Adrenal gland (tissue), 12 donors: ENCODE measurements around the gene NNMT. TPM values are rescaled to one million over a fixed set of nuclear protein-coding genes. Genes with fewer than 3 reads are reported as not detected.

Source experiments
- DNase-seq, 7 donors: peaks; one replicate each; pipeline ENCODE4 v3.0.0-alpha.2; 2019 to 2020
- H3K27ac ChIP-seq, 5 donors: fragments of 200-600 bp; sonication (generic) in 4 of 5; 1 replicate in 3 of 5; 2 replicates in 2 of 5; pipeline versions ENCODE4 v1.5.1 to v1.8.0; 2016 to 2020; ENCODE audit warnings: mild to moderate bottlenecking in 1 of 5
- H3K27me3 ChIP-seq: fragments of 200-600 bp; 2 replicates; pipeline ENCODE4 v1.8.0; 2021
- H3K36me3 ChIP-seq, 2 donors: fragments of 200-600 bp; replicated peaks in 1 of 2; 1 replicate in 1 of 2; 2 replicates in 1 of 2; pipeline versions ENCODE4 v1.5.1 to v1.8.0; 2018 to 2022
- H3K4me1 ChIP-seq, 2 donors: fragments of 200-600 bp; replicated peaks in 1 of 2; 1 replicate in 1 of 2; 2 replicates in 1 of 2; pipeline versions ENCODE4 v1.5.1 to v1.8.0; 2018 to 2021
- H3K4me3 ChIP-seq, 4 donors: fragments of 200-600 bp; sonication (generic) in 3 of 4; one replicate each; pipeline ENCODE4 v1.5.1; 2016 to 2018
- H3K9me3 ChIP-seq, 3 donors: fragments of 200-600 bp; sonication (generic) in 1 of 3; replicated peaks in 1 of 3; 1 replicate in 2 of 3; 2 replicates in 1 of 3; pipeline versions ENCODE4 v1.5.1 to v1.8.0; 2016 to 2021
- POLR2A ChIP-seq, 2 donors: fragments of 450-650 bp; IDR thresholded peaks; one replicate each; pipeline ENCODE4 v1.6.1; 2017; ENCODE audit warnings: antibody characterized with exemption in 2 of 2, mild to moderate bottlenecking in 2 of 2, moderate library complexity in 1 of 2
- WGBS, 4 donors: extraction: QIAGEN DNeasy Blood & Tissue Kit in 2 of 4; methylation state at CpG; one replicate each; pipeline versions ENCODE4 v1.1.5 to v1.1.7; 2013 to 2017; 5-methylcytosine and 5-hydroxymethylcytosine counted together
- intact Hi-C, 2 donors: fragments of 100-400 bp; cut with DNase I; formaldehyde crosslinking; loops; one replicate each; pipeline versions ENCODE4 v1.14.1 to v1.15.0; 2022 to 2023
- polyA plus RNA-seq, 3 donors: library from polyadenylated mRNA; stranded (reverse); fragments of 200-250 nt in 2 of 3; fragments of 350-450 nt in 1 of 3; fragmentation: Illumina TruSeq in 1 of 3; extraction: RNeasy Lipid Tissue Mini Kit (QIAGEN cat#74804) in 1 of 3; gene quantifications; one replicate each; pipeline ENCODE4 v1.2.3, GENCODE V29; 2013 to 2014
- total RNA-seq, 9 donors: library from RNA; depleted of rRNA in 4 of 9; stranded (reverse); fragments of >200 nt in 4 of 9; fragments of 120-200 nt in 1 of 9; fragmentation: NEBNext Ultra II Directional in 1 of 9; extraction: Animal tissue kit (Norgen Biotek cat#: 25700) in 1 of 9; gene quantifications; one replicate each; pipeline versions ENCODE4 v1.1.0 to v1.2.4, GENCODE V29; 2013 to 2023
- TF ChIP-seq, protein P1 (sequence below), 6 experiments: fragments of 450-650 bp in 4 of 6; fragments of 200-600 bp in 2 of 6; sonication (generic) in 1 of 6; IDR thresholded peaks; 1 replicate in 5 of 6; 2 replicates in 1 of 6; pipeline versions ENCODE4 v1.5.1 to v1.8.0; 2016 to 2021; ENCODE audit warnings: antibody characterized with exemption in 6 of 6, mild to moderate bottlenecking in 2 of 6, moderate library complexity in 1 of 6
- donor health status: healthy with polysubstance abuse.
- donor health status: Bipolar disorder and iron deficiency.
- donor health status: DM: yes; HTN: yes; CAD: no.
- donor health status: DM: no; HTN: no; CAD: no.
- donor health status: DM: no; HTN: no; CAD: no.
- donor health status: DM: yes; HTN: yes; CAD: no.

Gene NNMT
- total and polyA plus RNA-seq, 12 donors, result 0.94 to 354 (median 77.4) TPM

DNA sequence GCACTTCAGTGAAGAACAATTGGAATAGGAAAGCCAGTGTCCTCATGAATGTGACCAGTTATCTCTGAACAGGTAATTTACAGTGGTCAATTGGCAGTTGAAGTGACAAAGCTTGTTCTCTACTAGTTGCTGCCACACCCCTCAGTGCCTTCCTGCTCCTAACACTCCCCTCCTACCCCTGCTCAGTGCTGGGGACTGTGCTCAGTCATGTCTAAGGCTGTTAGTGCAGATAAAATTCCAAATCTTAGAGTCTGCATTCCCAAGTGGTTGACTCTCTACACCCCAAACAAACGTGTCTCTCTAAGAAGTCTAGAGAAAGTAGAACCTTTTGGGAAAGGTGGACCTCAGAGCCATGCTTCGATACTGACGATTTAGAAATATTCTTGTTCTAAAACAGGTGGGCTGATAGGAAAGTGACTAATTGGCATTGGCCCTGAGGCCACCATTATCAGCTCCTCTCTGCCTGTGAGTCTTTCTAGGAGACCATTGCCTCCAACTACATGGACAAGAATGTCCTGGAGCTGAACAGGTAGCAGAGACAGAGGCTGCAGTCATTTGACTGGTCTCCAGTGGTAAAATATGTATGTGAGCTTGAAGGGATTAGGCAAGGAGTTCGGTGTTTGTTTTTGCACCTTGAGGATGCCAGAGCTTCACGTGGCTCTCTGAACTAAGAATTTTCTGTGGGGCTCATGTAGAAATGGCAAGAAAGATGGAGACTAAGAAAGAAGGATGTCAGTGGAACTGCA is 22.1 kb upstream of the NNMT start:
- 72 to 83% (median 76%) methylated on average over 5 of the region's 5 CpGs for whole genome bisulfite sequencing, 4 donors
- no peaks in the 10 kb centered on the region for H3K27me3 ChIP-seq
- no peak for DNase-seq
- no peaks in the 10 kb centered on the region for H3K36me3 ChIP-seq
- no peak overlapping the region for H3K27ac ChIP-seq
- TF ChIP-seq POLR2A (IDR thresholded peaks at IDR 0.05), result no peak
- TF ChIP-seq, protein P1, sequence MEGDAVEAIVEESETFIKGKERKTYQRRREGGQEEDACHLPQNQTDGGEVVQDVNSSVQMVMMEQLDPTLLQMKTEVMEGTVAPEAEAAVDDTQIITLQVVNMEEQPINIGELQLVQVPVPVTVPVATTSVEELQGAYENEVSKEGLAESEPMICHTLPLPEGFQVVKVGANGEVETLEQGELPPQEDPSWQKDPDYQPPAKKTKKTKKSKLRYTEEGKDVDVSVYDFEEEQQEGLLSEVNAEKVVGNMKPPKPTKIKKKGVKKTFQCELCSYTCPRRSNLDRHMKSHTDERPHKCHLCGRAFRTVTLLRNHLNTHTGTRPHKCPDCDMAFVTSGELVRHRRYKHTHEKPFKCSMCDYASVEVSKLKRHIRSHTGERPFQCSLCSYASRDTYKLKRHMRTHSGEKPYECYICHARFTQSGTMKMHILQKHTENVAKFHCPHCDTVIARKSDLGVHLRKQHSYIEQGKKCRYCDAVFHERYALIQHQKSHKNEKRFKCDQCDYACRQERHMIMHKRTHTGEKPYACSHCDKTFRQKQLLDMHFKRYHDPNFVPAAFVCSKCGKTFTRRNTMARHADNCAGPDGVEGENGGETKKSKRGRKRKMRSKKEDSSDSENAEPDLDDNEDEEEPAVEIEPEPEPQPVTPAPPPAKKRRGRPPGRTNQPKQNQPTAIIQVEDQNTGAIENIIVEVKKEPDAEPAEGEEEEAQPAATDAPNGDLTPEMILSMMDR (IDR thresholded peaks at IDR 0.05), result no peak
- no peak overlapping the region for H3K4me3 ChIP-seq
- intact Hi-C loops, result loop anchor here in 1 of 2 donors (10.0 kb wide), 1 partner anchor 481 kb away; no protein-coding TSS in a partner anchor
- H3K4me1 ChIP-seq, result no peaks in the 10 kb centered on the region
- H3K9me3 ChIP-seq, result no peaks in the 10 kb centered on the region

DNA sequence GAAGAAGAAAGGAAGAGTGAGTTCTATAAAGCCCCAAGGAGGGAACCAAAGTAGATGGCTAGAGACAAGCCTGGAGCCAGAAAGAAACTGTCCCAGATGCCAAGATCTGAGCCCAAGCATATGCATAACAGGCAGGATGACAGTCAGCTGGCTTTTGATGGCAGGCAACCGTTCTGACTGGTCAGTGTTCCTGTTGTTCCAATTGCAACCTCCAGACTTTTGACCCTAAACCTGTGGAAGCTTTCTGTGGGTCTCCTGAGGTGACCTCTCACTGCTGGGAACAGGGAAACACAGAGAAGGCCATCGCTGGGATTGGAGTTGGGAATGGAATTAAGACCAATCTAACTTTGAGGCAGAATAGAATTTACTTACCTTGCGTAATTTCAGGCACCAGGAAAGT is 21.6 kb upstream of the NNMT start:
- TF ChIP-seq, protein P1 (IDR thresholded peaks at IDR 0.05), result no peak
- TF ChIP-seq POLR2A (IDR thresholded peaks at IDR 0.05), result no peak
- Histone ChIP-seq H3K4me3 (no peak overlapping the region), H3K27ac (no peak overlapping the region), H3K4me1 (no peaks in the 10 kb centered on the region), H3K36me3 (no peaks in the 10 kb centered on the region), H3K9me3 (no peaks in the 10 kb centered on the region), H3K27me3 (no peaks in the 10 kb centered on the region)
- peak in 1 of 7 donors; percentile 43 for DNase-seq
- intact Hi-C loops, result loop anchor here in 1 of 2 donors (5.0 to 10.0 kb wide), 2 partner anchors 53 to 480 kb away; no protein-coding TSS in a partner anchor
- 68 to 74% (median 71%) methylated on average over 3 of the region's 3 CpGs for WGBS, 4 donors

DNA sequence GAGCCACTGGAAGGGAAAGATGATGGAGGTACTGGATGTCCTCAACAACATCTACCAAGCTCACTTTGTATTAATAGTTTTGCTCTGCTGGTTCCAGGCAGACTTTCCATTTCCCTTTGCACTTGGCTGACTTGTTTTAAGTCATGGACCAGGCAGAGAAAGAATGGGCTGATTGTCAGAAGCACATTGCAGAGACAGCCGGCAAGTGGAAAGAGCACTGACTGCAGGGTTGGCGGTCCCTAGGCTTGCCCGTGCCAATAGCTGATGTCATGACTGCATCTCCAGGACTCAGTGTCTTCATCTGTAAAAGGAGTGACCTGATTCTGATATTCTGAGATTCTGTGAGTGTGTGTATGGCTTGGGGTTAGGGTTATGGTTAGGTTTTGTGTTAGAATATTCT is 20.9 kb upstream of the NNMT start:
- Histone ChIP-seq H3K4me3 (no peak overlapping the region), H3K27me3 (no peaks in the 10 kb centered on the region), H3K27ac (no peak overlapping the region), H3K36me3 (no peaks in the 10 kb centered on the region), H3K4me1 (no peaks in the 10 kb centered on the region), H3K9me3 (no peaks in the 10 kb centered on the region)
- DNase-seq, result peak in 1 of 7 donors; percentile 51
- intact Hi-C loops, result loop anchor here in 1 of 2 donors (5.0 to 10.0 kb wide), 2 partner anchors 52 to 480 kb away; no protein-coding TSS in a partner anchor
- WGBS, 4 donors, result 69 to 88% (median 71%) methylated on average over 3 of the region's 3 CpGs
- TF ChIP-seq, protein P1 (IDR thresholded peaks at IDR 0.05), result no peak
- TF ChIP-seq POLR2A (IDR thresholded peaks at IDR 0.05), result no peak

DNA sequence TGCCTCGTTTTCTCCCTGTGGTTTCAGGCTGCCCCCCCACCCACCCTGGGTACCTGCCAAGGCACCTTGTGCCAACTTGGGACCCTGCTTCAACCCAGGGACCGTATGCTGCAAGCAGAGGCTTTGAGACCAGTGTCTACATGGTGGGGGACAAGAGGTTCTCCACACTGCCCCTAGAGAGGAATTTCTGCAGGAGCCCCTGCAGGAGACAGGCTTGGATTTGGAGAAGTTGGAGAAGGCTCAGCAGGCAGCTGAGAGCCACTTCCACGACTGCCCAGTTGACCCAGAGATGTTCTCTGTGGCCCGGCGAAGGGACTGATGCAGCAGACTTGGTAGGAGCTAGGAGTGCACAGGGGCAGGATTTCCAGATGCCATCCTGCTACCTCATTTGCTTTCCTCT is 20.1 kb upstream of the NNMT start:
- 56 to 87% (median 74%) methylated on average over 3 to 5 of the region's 5 CpGs for WGBS, 4 donors
- DNase-seq, result no peak
- H3K4me3 ChIP-seq, result no peak overlapping the region
- no peaks in the 10 kb centered on the region for H3K9me3 ChIP-seq
- no peak overlapping the region for H3K27ac ChIP-seq
- H3K27me3 ChIP-seq, result no peaks in the 10 kb centered on the region
- H3K36me3 ChIP-seq, result no peaks in the 10 kb centered on the region
- no peak for TF ChIP-seq POLR2A (IDR thresholded peaks at IDR 0.05)
- TF ChIP-seq, protein P1 (IDR thresholded peaks at IDR 0.05), result no peak
- no peaks in the 10 kb centered on the region for H3K4me1 ChIP-seq
- intact Hi-C loops, result loop anchor here in 1 of 2 donors (5.0 to 10.0 kb wide), 2 partner anchors 51 to 479 kb away; no protein-coding TSS in a partner anchor
